ENCODE results near the gene MEMO1.

GRCh38 chr2:32051836-32052439, 41.1 kb upstream of the MEMO1 start:
- no peak for TF ChIP-seq POLR2A (IDR thresholded peaks at IDR 0.05; ENCODE audit: low read depth, low read length)
- TF ChIP-seq POLR2AphosphoS5 (IDR thresholded peaks at IDR 0.05; ENCODE audit: low read depth, low read length) = no peak
- TF ChIP-seq SPI1 (IDR thresholded peaks at IDR 0.05; ENCODE audit: low read depth, low read length) = no peak
